HTERT RPE-1 (cell line): Measurements from ENCODE around the gene C1orf167.

Source experiments
- in situ Hi-C: fragments of 300-500 bp; cut with MboI; formaldehyde crosslinking; loops from 4 replicates; pipeline ENCODE4 v1.14.3; 2020; ENCODE audit warnings: low sequenced_read_pairs

C1orf167 gene

GRCh38 chr1:11828511-11828910, 66.5 kb downstream of the C1orf167 start:
- in situ Hi-C loops: no loop called here

- in situ Hi-C loops: no loop called here
These were observed 70.1 kb downstream of the C1orf167 start for GRCh38 chr1:11831945-11832725.

- in situ Hi-C loops: no loop called here
These were observed 71.5 kb downstream of the C1orf167 start for GRCh38 chr1:11833497-11833896.

- in situ Hi-C loops: no loop called here
These were observed 71.9 kb downstream of the C1orf167 start for GRCh38 chr1:11833900-11834299.

GRCh38 chr1:11835441-11836225, 73.6 kb downstream of the C1orf167 start:
- in situ Hi-C loops: no loop called here

- in situ Hi-C loops: no loop called here
These were observed 75.2 kb downstream of the C1orf167 start for GRCh38 chr1:11836955-11837766.

- in situ Hi-C loops: no loop called here
These were observed 75.9 kb downstream of the C1orf167 start for GRCh38 chr1:11837767-11838348.

- in situ Hi-C loops: no loop called here
These were observed 76.6 kb downstream of the C1orf167 start for GRCh38 chr1:11838349-11839272.
